Keratinocyte (primary cell): ENCODE data around the gene GDPD5. TPM values are rescaled to one million over a fixed set of nuclear protein-coding genes. Genes with fewer than 3 reads are reported as not detected.

ENCODE experiments used
- DNase-seq: peaks from one replicate; pipeline ENCODE4 v3.0.0-alpha.2; 2011; ENCODE audit warnings: low read depth, missing footprints, low spot score
- FAIRE-seq: peaks from 2 replicates; lab custom pipeline; 2011; peaks lifted over from hg19 to GRCh38; lab: Jason Lieb, UNC
- H2AFZ ChIP-seq: 2 replicates; pipeline ENCODE4 v1.6.0; 2012; ENCODE audit warnings: low read length, control low read depth, inconsistent platforms; ENCODE audit not compliant: control insufficient read depth
- H3K27ac ChIP-seq: 2 replicates; pipeline ENCODE4 v1.5.1; 2011; ENCODE audit warnings: low read length; ENCODE audit not compliant: control insufficient read depth, insufficient read depth
- H3K27me3 ChIP-seq: 3 replicates; pipeline ENCODE4 v1.6.0; 2011; ENCODE audit warnings: low read length; ENCODE audit not compliant: control insufficient read depth, insufficient read depth; ENCODE audit errors: extremely low read depth
- H3K36me3 ChIP-seq, 2 experiments: 2 replicates in 1 of 2; 3 replicates in 1 of 2; pipeline ENCODE4 v1.5.1; 2011; ENCODE audit warnings: low read length in 2 of 2, mild to moderate bottlenecking in 1 of 2; ENCODE audit not compliant: control insufficient read depth in 2 of 2, insufficient read depth in 2 of 2; ENCODE audit errors: extremely low read depth in 1 of 2
- H3K4me1 ChIP-seq: 3 replicates; pipeline ENCODE4 v1.5.1; 2011; ENCODE audit warnings: low read length; ENCODE audit not compliant: control insufficient read depth, insufficient read depth; ENCODE audit errors: extremely low read depth
- H3K4me2 ChIP-seq: 3 replicates; pipeline ENCODE4 v1.6.0; 2011; ENCODE audit warnings: low read depth, low read length; ENCODE audit not compliant: control insufficient read depth, insufficient read depth; ENCODE audit errors: extremely low read depth
- H3K4me3 ChIP-seq, 3 experiments: fragments of 200-600 bp in 1 of 3; sonication (generic) in 1 of 3; 2 replicates in 2 of 3; 3 replicates in 1 of 3; pipeline ENCODE4 v1.5.1; 2011 to 2016; ENCODE audit warnings: low read length in 3 of 3, mild to moderate bottlenecking in 3 of 3, control low read depth in 2 of 3, inconsistent platforms in 1 of 3, low read depth in 1 of 3, mixed read lengths in 1 of 3, mixed run types in 1 of 3, moderate library complexity in 1 of 3; ENCODE audit not compliant: control insufficient read depth in 2 of 3, insufficient read depth in 2 of 3; ENCODE audit errors: extremely low read depth in 1 of 3
- H3K79me2 ChIP-seq: 2 replicates; pipeline ENCODE4 v1.6.0; 2012; ENCODE audit warnings: low read length; ENCODE audit not compliant: control insufficient read depth, insufficient read depth
- H3K9ac ChIP-seq: 3 replicates; pipeline ENCODE4 v1.6.0; 2011; ENCODE audit warnings: low read length; ENCODE audit not compliant: control insufficient read depth, insufficient read depth; ENCODE audit errors: extremely low read depth
- H3K9me1 ChIP-seq: 3 replicates; pipeline ENCODE4 v1.6.0; 2011; ENCODE audit warnings: low read length; ENCODE audit not compliant: control insufficient read depth, insufficient read depth; ENCODE audit errors: extremely low read depth
- H3K9me3 ChIP-seq: 2 replicates; pipeline ENCODE4 v1.5.1; 2012; ENCODE audit warnings: low read depth, low read length; ENCODE audit not compliant: control insufficient read depth
- H4K20me1 ChIP-seq: 3 replicates; pipeline ENCODE4 v1.6.0; 2011; ENCODE audit warnings: low read length; ENCODE audit not compliant: control insufficient read depth, insufficient read depth; ENCODE audit errors: extremely low read depth
- CTCF ChIP-seq, 3 experiments: IDR thresholded peaks in 1 of 3; conservative IDR thresholded peaks in 1 of 3; optimal IDR thresholded peaks in 1 of 3; 2 replicates in 2 of 3; 3 replicates in 1 of 3; pipeline versions ENCODE3 to v1.5.1; 2011; ENCODE audit warnings: low read length in 3 of 3, mild to moderate bottlenecking in 3 of 3, moderate library complexity in 2 of 3, control low read depth in 1 of 3, inconsistent platforms in 1 of 3; ENCODE audit not compliant: insufficient read depth in 2 of 3; ENCODE audit errors: extremely low read depth in 1 of 3
- EZH2 ChIP-seq: IDR thresholded peaks from one replicate; pipeline ENCODE4 v1.6.1; 2012; ENCODE audit warnings: inconsistent platforms, mild to moderate bottlenecking, low read length, moderate library complexity
- dilution Hi-C: fragments of 300-500 bp; cut with MboI; formaldehyde crosslinking; loops from one replicate; pipeline ENCODE4 v1.7.0; 2020; ENCODE audit warnings: low sequenced_read_pairs; ENCODE audit not compliant: extremely low pct_ligation_motif_present
- polyA plus RNA-seq, 5 experiments: library from polyadenylated mRNA; depleted of rRNA in 3 of 5; stranded (reverse) in 3 of 5; stranded (forward) in 1 of 5; unstranded in 1 of 5; fragments of >200 nt; gene quantifications; 1 replicate in 1 of 5; 2 replicates in 3 of 5; 3 replicates in 1 of 5; pipeline versions ENCODE4 v1.2.1 to v1.2.3, GENCODE V29; 2011 to 2012; ENCODE audit warnings: missing spikeins in 2 of 5, low read depth in 1 of 5, low replicate concordance in 1 of 5

GDPD5 gene
- polyA plus RNA-seq, 1 donor (not counting 4 experiments of a cell fraction or from before 2014, with no cell fraction given) = 2.1 TPM

GRCh38 chr11:75475767-75476650 lies 49.7 kb downstream of the GDPD5 start:
- Histone ChIP-seq H3K27me3 (no peaks in the 10 kb centered on the region), H3K9me1 (no peaks in the 10 kb centered on the region), H3K36me3 (no peaks in the 10 kb centered on the region), H4K20me1 (no peaks in the 10 kb centered on the region), H3K4me1 (peaks cover 11% of the 10 kb centered on the region), H2AFZ (no peak overlapping the region), H3K9ac (no peak overlapping the region), H3K79me2 (no peaks in the 10 kb centered on the region), H3K4me2 (no peak overlapping the region), H3K27ac (no peak overlapping the region), H3K9me3 (no peaks in the 10 kb centered on the region), H3K4me3 (no peak overlapping the region)
- TF ChIP-seq EZH2 (no peak), CTCF (optimal IDR thresholded peaks at IDR 0.05 in 1 of 3, IDR thresholded peaks at IDR 0.05 in 1 of 3, conservative IDR thresholded peaks at IDR 0.05 in 1 of 3; ENCODE audit: extremely low read depth in 1 of 3, insufficient read depth in 2 of 3, low read length in 3 of 3) (no peak)
- FAIRE-seq (no peak), DNase-seq (no peak)
- dilution Hi-C loops = no loop called here

- H3K27ac ChIP-seq = no peak overlapping the region
- peaks cover 11% of the 10 kb centered on the region for H3K4me1 ChIP-seq
- no peaks in the 10 kb centered on the region for H3K36me3 ChIP-seq
- FAIRE-seq (no peak), DNase-seq (no peak)
- H3K9ac ChIP-seq = no peak overlapping the region
- H3K4me2 ChIP-seq = no peak overlapping the region
- H3K9me3 ChIP-seq = no peaks in the 10 kb centered on the region
- H4K20me1 ChIP-seq = no peaks in the 10 kb centered on the region
- no peaks in the 10 kb centered on the region for H3K27me3 ChIP-seq
- dilution Hi-C loops = no loop called here
- no peaks in the 10 kb centered on the region for H3K79me2 ChIP-seq
- no peak overlapping the region for H3K4me3 ChIP-seq
- H3K9me1 ChIP-seq = no peaks in the 10 kb centered on the region
- H2AFZ ChIP-seq = no peak overlapping the region
- TF ChIP-seq CTCF (optimal IDR thresholded peaks at IDR 0.05 in 1 of 3, IDR thresholded peaks at IDR 0.05 in 1 of 3, conservative IDR thresholded peaks at IDR 0.05 in 1 of 3; ENCODE audit: extremely low read depth in 1 of 3, insufficient read depth in 2 of 3, low read length in 3 of 3) (no peak), EZH2 (no peak)
Observed at GRCh38 chr11:75474878-75475766, 50.6 kb downstream of the GDPD5 start.
